Muscle of back (tissue), 11 donors: Measurements from ENCODE around the gene PARD3. TPM values are rescaled to one million over a fixed set of nuclear protein-coding genes. Genes with fewer than 3 reads are reported as not detected.

Experiments
- DNase-seq, 3 donors: peaks; one replicate each; pipeline versions ENCODE4 v3.0.0 to v3.0.0-alpha.2; 2013
- polyA plus RNA-seq, 10 donors: library from polyadenylated mRNA; unstranded; fragments of 120-200 nt; gene quantifications; one replicate each; pipeline ENCODE4 v1.2.1, GENCODE V29; 2013; ENCODE audit not compliant: insufficient read length in 10 of 10

PARD3 gene
- polyA plus RNA-seq, 10 donors = 35.1 to 55.3 (median 41.4) TPM

- no peak for DNase-seq
Measured at GRCh38 chr10:34585422-34586112, 229.5 kb downstream of the PARD3 start.

DNA sequence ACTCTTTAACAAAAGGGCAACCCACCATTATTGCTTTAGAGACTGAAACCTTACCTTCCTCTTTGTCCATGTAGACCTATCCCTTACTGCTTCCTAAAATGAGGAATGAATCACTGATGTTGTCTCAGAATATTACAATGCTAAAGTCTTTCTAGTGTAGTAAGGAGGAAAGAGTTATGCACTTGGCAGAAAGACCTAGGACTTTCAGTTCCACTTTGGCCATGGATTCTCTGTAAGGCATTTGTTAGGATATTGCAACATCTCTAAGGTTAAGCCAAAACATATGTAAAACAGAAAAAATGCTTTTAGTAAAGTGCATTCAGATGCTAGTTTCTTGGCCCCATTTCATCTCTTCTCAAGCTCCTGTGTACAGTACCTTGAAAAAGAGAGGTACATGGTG, 230.9 kb downstream of the PARD3 start:
- peak; percentile 83 to 92 (median 84) for DNase-seq

GRCh38 chr10:34581801-34582532, 233.1 kb downstream of the PARD3 start:
- peak; percentile 81 to 87 (median 82) for DNase-seq

GRCh38 chr10:34580643-34581042, 234.5 kb downstream of the PARD3 start:
- DNase-seq = peak in 1 of 3 donors; percentile 49

DNA sequence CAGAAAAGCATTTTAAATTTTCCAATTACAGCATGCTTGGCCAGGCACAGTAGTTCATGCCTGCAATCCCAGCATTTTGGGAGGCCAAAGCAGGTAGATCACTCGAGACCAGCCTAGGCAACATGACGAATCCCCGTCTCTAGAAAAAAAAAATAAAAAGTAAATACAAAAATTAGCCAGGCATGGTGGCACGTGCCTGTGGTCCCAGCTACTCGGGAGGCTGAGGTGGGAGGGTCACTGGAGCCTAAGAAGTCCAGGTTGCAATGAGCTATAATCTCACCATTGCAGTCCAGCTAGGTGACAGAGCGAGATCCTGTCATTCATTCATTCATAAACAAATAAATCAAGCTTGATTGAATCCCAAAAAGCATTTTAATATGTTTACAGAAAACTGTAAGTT, 234.9 kb downstream of the PARD3 start:
- no peak for DNase-seq

- DNase-seq = no peak
Measured at GRCh38 chr10:34578468-34578867, 236.6 kb downstream of the PARD3 start.

DNA sequence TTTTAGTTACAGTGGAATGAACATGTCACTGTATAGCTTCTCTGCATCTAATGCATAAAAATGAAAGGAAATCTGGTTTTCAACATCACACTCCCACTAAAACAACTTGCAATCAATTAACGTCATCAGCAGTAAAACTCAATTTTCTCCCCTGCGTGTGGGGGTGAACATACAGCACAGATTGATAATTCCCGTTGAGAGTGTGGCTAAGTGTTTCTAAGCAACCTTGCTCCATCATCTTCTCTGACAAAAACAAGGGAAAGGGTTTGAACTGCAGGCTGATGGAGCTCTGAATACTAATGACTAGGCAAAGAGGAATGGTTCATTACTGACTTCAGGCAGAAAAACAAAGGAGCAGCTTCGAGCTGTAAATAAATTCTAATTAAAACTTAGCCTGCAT, 238.3 kb downstream of the PARD3 start:
- DNase-seq = no peak

DNA sequence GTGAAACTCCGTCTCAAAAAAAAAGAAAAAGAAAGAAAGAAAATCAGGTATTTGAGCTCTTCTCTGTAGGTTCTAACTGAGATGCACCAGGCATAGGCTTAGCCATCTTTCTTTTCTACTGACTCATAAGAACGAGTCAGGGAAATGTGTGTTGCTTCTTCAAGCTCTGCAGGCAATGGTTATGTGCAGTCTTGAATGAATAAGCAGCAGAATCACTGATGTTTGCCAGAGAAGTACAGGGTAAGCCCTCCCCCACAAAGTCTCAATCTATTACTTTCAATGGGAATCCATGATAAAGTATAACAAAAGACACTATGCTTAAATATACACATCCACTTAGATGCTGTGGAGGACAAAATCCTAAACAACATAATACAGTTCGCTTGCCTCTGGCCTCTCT, 239.2 kb downstream of the PARD3 start:
- DNase-seq = no peak

DNA sequence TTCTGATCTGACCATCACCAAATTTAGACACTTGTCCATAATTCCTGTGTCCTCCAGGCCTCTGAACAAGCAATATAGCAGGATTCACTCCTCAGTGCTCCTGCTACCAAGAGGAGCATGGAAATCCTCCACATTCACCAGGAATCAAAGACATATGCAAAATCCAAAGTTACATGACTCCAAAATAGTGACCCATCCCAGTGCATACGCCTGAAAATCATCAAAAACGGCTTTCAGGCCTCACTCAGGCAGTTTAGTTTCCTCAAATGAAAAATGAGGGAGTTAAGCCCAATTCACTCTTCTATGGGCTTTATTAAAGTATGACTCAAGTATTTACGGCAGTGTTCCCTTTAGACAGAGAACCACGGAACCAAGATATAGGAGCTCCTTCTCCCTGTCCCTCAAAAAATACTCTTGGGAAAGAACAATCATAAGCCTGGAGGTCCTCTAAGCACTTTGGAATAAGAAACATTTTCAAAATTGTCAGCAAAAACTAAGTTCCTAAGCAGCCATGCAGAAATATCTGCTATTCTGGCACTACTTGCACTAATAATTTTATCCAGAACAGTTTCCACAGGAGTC, 240.7 kb downstream of the PARD3 start:
- peak in 1 of 3 donors; percentile 62 for DNase-seq

DNA sequence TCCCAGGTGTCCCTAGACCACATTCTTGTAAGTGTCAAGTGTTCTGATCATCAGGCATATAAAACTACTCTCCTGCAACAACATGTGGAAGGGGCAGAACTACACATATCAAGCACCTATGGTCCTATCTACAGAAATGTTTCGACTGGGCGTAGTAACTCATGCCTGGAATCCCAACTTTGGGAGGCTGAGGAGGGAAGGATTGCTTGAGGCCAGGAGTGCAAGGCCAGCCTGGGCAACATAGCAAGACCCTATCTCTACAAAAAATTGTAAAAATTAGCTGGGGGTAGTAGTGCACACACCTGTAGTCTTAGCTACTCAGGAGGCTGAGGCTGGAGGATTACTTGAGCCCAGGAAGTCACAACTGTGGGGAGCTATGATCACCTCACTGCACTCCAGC, 244.2 kb downstream of the PARD3 start:
- DNase-seq = no peak

DNA sequence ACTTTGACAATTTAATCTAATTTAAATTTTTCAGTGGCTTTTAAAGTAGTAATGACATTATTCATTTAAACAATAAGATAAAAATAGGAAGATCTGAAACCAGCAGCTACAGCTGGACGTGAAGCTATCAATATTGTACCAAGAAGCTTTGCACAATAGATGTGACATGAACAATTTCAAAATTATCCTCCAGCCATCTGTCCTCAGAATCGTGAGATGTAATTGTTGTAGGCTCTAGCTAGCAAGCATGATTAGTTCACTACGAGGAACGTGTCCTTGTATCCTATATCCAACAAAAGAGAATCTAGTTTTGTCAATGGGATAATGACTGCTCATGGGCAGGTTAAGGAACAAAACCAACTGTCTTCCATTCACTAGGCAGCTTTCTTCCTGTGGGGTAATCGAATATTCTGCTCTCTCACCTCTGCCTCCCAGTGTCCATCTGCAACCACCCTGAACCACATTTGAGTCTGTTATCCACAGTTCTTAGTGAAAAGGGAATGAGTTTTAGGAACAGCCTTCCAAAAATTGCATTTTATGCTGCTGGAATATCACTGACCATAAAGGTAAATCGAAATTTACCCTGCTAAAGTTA, 247.3 kb downstream of the PARD3 start:
- no peak for DNase-seq

GRCh38 chr10:34565934-34566333, 249.2 kb downstream of the PARD3 start:
- DNase-seq = no peak

DNA sequence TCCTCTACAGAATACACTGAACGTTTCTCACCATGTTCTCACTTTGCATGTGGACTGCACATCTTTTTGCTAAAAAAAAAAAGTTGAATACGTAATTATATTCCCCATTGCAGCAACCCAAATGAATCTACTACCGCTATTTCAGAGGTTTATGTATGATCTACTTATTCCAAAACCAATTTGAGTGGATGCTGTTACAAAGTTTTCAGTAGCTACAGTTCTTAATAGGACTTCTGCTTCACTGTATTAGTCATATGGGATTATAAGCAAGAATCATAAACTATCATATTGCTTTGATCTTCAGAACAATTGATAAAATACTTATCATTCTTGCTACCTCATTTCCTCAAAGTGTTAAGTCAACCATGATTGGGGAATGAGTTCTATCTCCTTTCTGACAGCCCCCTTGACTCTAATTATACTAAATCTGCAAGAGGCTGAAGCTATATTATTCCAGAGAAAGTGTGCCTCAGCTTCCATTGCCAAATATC, 257.0 kb downstream of the PARD3 start:
- DNase-seq = no peak

DNA sequence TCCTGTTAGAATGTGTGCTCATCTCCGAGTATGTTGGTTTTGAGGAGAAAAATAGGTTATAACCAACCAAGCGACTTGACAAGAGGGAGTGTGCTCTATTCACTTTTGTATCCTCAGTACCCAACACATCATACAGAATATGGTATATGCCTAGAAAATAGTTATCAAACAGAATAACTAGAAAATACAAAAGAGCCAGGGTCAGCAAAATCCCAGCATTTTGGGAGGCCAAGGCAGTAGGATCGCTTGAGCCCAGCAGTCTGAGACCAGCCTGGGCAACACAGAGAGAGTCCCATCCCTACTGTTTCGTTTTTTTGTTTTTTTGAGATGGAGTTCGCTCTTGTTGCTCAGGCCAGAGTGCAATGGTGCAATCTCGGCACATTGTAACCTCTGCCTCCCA, 257.9 kb downstream of the PARD3 start:
- no peak for DNase-seq

DNA sequence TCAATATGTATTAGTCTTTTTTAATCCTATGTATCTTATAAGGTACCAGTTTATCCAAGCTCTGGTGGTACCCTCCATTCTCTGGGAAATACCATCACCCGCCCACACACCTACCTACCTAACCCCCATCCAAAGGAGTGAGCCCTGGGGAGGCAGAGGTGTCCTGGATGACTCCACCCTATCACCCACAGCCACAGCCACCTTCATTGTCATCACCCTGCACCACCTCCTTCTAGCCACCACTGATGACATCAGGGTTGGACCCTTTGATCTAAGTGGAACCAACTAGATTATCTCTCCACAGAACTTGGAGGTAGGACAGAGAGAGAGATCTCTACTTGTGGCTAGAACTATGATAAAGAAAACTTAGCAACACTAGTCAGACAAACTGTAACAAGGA, 259.4 kb downstream of the PARD3 start:
- no peak for DNase-seq

DNA sequence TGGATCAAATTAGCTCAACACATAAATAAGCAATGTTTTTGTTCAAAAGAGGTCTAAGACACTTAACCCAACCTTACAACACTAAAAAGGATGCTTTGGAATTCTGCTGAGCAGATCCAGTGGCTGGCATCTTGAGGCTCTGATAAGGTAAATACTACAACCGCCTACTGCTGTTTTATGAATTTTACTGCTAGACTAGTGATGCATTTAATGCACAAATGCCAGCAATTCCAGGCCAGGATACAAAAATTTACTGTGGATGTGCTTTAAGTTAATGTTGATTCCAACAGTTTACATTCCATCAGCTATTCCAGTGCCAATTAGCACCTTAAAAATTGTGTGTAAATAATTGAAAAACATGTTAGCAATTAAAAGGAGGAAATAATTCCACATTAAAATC, 261.3 kb downstream of the PARD3 start:
- no peak for DNase-seq

DNA sequence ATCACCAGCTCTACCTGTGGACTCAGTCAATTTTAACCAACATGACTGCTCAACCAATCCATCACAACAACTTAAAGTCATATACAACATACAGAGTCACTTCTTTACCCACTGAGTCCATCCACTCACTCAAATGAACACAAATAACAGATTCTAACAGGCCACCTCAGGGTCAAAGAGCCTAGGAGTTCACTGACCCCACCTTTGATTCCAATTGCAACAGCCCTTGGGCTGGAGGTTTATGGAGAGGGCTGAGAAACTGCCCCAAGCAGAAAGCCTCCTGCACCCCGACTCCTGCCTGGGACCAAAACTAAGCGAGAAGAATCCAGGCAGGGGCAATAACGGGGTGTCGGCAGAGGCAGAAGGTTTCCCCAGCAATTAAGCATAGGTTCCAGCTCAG, 263.8 kb downstream of the PARD3 start:
- no peak for DNase-seq

- DNase-seq = no peak
Measured at GRCh38 chr10:34549953-34550352, 265.1 kb downstream of the PARD3 start.

- no peak for DNase-seq
Measured at GRCh38 chr10:34549001-34549400, 266.1 kb downstream of the PARD3 start.

DNA sequence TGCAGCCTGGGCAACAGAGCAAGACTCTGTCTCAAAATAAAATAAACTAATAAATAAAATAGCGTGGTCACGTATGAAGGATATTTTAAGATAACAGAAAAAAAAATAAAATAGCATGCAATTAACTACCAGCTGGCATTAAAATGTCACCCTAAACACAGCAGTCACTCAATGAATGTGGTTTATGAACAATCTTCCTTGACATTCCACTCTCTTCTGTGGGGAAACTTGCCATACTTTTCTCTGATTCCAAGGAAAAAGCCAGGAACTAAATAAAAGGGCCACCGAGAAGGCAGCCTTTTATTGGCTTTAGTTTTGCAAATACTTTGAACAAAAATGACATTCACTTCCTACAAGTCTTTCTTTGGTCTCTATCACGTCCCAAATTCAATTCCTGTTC, 266.6 kb downstream of the PARD3 start:
- no peak for DNase-seq

DNA sequence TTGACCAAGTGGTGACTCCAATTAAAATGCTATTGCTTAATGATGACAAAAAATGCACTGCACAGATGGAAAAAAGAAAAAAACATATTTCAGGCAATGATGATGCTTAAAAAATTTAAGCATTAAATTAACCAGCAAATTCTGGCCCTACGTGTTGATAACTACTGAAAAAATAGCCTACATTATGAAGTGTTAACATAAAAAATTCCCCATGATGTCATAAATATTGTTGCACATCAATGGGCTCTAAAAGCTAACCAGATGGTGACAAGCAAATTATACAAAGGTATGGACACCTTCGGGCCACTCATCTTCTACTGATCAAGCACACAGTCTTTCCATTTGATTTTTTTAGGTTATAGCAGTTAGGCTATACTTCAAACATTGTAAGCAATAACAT, 267.4 kb downstream of the PARD3 start:
- DNase-seq = no peak

GRCh38 chr10:34547291-34547690, 267.8 kb downstream of the PARD3 start:
- peak; percentile 24 to 69 (median 28) for DNase-seq

DNA sequence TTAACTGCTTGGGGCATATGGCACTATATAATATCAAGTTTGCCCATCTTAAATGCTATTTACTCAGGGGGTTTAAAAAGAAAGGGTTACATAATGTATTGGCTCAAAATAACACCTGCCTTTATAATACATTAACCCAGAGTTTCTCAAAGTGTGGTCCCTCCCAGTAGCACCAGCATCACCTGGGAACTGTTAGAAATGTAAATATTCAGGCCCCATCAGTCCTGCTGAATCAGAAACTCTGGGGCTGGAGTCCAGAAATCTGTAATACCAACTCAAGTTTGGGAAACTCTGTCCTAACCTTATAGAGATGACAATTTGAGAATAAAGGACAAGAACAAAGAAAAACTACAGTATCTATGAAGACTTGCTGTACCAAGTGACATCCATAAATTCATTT, 270.7 kb downstream of the PARD3 start:
- no peak for DNase-seq
